Measurements from ENCODE around the gene RNF123.
"Not testable (repeated sequence)": the region's sequence is repeated elsewhere in the genome, so short reads cannot be mapped to it uniquely, and the experiment has no call there.

Gene RNF123

DNA sequence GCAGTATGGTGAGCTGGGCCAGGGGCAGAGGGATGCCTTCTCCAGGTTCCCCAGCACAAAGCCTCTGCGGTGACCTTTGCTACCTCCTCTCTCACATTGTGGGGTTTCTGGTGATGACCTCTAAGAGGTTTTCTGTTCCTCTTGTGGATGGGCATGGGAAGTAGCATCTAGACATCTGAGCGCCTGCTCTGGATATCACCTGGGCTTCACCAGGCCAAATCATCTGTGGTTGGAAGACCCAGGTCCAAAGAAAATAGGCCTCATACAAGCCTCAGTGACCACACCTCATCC, 8.2 kb upstream of the RNF123 start:
- DNase-seq (ENCODE audit: low read depth in 2 of 2) = no peak

DNA sequence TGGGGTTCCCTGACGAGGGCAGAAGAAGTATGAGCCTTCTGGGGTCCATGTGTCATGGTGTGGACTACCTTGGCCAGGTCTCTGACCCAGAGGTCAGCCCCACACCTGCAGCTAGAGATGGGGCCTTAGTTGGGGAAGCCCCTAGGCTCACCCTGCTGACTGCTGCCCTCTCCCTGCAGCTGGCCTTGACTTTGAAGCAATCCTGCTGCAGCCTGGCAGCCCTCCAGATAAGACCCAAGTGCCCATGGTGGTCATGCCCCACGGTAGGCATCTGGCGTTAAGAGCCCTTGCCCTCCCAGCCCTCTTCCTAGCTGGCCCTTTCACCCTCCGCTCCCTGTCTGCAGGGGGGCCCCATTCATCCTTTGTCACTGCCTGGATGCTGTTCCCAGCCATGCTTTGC, 7.8 kb upstream of the RNF123 start:
- no peak for DNase-seq (ENCODE audit: low read depth in 2 of 2)

DNA sequence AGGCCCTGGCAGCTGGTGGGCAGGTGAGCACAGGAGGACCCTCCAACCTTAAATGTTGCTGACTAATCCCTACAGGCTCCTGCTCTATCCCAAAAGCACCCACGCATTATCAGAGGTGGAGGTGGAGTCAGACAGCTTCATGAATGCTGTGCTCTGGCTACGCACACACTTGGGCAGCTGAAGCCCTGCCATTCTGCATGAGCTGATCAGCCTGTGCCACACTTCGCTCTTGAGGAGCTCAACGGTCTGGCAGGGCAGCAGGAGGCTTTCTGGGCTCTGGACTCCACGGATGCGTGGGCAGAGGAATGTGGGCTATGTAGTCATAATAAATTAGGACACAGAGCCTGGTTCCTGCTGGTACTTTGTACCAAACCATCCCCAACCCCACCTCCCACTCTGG, 6.2 kb upstream of the RNF123 start:
- DNase-seq (ENCODE audit: low read depth in 2 of 2) = no peak

GRCh38 chr3:49684453-49684852, 4.9 kb upstream of the RNF123 start:
- DNase-seq (ENCODE audit: low read depth in 2 of 2) = not testable (repeated sequence)

GRCh38 chr3:49685103-49685502, 4.3 kb upstream of the RNF123 start:
- DNase-seq (ENCODE audit: low read depth in 2 of 2) = not testable (repeated sequence)

- DNase-seq (ENCODE audit: low read depth in 2 of 2) = not testable (repeated sequence)
These were observed 3.5 kb upstream of the RNF123 start for GRCh38 chr3:49685846-49686245.

DNA sequence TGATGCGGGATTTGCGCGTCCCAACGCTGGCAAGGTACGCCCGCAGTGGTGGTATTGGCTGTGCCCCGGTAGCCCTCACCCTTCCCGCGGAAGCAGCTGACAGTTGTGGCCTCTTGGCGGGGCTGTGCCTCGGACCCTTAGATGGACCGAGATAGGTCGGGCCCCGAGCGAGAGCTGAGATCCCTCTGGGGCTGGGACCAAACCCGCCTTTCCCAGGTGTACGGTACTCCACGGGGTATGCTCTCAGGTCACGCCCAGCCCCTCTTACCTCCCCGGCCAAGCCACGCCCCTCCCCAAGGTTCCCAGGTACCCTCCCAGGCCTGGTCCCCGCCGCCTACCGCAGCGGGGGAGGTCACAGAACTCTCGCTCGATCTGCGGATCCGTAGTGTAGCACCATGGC, 3.0 kb upstream of the RNF123 start:
- DNase-seq (ENCODE audit: low read depth in 2 of 2) = not testable (repeated sequence)

- DNase-seq (ENCODE audit: low read depth in 2 of 2) = not testable (repeated sequence)
These were observed 2.5 kb upstream of the RNF123 start for GRCh38 chr3:49686769-49687423.

DNA sequence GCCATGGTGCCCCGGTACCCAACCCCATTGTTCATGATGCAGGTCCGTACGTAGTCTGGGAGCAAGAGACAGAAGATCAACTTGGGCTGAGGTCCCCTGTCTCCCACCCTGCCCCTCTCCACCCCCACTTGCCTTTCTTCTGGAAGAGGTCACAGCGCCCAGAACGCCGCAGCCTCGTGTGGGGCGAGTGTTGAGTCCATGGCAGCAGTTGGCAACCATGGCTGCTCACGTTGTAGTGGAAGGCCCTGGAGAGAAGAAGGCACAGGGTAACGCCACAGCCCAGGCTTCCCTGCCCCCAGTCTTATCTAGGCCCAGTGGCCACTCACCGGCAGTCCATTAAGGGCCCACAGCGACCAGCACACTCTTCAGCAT, 1.9 kb upstream of the RNF123 start:
- DNase-seq (ENCODE audit: low read depth in 2 of 2) = not testable (repeated sequence)

DNA sequence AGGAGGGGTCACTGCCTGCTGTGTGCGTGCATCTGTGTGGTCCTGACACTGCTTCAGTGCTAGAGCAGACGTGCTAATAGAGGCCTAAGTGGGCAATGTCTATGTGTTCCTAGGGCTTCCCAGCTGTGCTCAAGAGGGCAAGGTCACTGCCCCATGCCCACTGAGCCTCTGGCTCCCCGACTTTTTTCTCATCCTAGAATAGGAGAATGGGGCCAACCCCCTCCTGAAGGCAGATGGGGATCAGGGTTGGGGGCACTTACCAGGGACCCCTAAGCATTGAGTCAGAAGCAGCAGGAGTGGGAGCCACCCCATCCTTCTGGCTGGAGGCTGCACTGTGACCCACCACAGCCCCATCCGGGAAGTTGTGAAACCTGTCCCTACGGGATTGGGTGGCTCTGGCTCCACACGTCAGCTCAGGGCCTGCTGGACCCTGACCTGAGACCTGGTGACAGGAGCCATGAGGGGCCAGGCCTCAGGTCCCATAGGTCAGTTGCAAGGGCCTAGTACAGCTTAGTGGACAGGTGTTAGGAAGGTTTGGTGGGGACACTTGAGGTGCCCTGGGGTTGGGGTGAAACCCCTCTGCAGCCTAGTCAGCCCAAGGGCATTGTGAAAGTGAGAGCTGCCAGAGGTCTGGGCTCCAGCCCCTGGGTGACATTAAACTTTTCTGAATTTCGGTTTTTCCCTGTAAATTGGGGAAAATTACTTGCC, 865 bp upstream of the RNF123 start:
- not testable (repeated sequence) for DNase-seq (ENCODE audit: low read depth in 2 of 2)

- DNase-seq (ENCODE audit: low read depth in 2 of 2) = not testable (repeated sequence)
These were observed 709 bp downstream of the RNF123 start for GRCh38 chr3:49689908-49690624.

GRCh38 chr3:49690856-49691255, 1.5 kb downstream of the RNF123 start:
- not testable (repeated sequence) for DNase-seq (ENCODE audit: low read depth in 2 of 2)

DNA sequence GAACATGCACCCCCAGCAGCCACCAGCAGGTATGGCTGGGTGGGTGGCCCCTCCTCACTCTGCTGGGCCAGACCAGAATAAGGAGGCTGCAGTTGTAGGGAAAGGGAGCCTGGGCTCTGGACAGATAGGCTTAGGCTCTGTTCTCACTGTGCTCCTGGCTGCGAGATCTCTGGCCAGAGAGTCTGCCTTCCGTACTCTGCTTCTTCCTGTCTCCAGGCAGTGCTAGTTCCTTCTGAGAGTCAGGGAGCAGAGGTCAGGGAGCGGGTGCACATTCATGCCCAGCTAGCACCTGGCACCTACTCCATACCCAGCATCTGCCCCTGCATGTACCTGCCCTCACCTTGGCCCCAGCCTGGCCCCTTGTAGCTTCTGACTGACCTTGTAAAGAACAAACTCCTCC, 2.1 kb downstream of the RNF123 start:
- not testable (repeated sequence) for DNase-seq (ENCODE audit: low read depth in 2 of 2)

DNA sequence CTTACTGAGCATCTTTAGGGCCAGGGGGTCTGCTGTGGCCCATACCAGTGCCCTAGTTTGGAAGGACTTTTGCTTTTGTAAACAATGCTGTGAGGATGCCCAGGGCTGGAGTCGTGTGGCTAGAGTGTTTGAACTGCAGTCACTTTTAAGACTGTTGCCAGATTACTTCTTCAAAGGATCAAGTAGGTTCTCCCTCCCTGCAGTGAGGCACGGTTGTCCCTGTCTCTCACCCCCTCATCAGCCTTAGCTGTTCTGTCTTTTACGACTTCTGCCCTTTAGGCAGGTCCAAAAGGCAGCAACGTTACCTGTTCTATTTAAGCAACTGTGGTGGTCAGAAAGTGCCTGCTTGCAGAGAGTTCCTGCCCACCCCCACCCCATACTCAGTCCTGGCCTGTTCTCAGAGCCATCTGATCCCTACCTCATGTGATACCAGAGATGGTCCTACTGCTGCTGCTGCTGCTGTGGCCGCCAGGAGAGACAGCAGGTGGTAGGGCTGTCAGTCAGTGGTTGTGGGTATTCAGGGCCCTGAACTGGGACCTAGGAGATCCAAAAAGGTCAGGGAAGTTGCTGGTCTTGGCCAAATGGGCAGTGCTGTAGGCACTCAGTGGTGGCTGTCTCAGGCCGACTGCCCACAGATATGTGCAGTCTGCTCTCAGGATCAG, 5.2 kb downstream of the RNF123 start:
- not testable (repeated sequence) for DNase-seq (ENCODE audit: low read depth in 2 of 2)

DNA sequence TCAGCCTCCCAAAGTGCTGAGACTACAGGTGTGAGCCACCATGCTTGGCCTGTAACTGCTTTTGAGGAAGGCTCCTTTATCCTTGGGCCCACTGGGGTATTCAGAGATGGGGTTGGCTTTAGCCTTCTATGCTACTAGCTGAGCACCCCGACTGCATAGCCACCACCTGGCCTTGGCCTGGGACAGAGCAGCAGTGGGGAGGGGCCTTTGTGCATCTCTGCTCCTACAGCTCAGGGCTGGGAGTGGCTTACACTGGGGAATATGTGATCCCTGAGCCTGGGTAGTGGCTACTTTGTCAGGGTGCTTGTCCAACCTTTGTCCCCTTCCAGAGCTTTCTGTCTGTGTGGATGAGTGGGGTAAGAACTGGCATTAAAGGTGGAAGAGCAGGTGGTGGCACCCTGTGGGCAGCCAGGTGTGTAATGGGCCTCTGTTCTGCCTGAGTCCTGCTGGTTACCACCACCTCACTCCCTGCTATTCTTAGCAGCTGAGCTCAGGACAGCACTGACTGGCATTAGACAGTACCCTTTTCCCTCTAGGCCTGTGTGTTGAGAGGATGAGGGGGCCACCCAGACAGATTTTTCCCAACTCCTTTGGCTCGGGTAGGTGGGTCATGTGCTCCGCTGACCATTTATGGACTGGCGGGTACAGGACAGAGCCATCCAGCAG, 6.1 kb downstream of the RNF123 start:
- not testable (repeated sequence) for DNase-seq (ENCODE audit: low read depth in 2 of 2)

GRCh38 chr3:49699281-49699979, 10.1 kb downstream of the RNF123 start:
- DNase-seq (ENCODE audit: low read depth in 2 of 2) = no peak

- DNase-seq (ENCODE audit: low read depth in 2 of 2) = no peak
These were observed 10.7 kb downstream of the RNF123 start for GRCh38 chr3:49700014-49700413.

DNA sequence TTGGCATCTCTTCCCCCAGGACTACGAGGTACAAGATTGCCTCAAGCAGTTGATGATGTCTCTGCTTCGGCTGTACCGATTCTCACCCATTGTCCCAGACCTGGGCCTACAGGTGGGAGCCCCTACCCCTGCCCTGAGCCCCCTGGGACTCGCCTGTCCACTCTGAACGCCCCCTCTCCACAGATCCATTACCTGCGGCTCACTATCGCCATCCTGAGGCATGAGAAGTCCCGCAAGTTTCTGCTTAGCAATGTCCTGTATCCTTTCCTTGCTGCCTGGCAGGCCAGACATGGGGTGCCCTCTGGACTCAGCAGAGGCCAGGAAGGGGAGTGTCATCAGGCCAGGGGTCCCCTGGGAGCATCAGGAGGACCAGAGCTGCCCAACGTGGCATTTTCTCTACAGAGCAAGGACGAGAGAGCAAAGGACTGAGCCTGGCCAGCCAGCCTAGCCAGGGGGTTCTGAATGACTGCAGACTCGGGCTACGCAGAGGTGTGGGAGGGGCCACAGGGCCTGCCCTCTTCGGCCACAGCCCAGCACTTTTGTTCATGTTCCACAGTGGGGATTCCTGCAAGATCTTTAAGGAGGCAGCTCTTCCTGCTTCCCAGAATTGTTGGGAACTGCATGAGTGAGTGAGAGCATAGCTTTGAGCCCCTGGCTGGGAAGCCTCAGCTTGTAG, 11.2 kb downstream of the RNF123 start:
- no peak for DNase-seq (ENCODE audit: low read depth in 2 of 2)

- DNase-seq (ENCODE audit: low read depth in 2 of 2) = no peak
These were observed 12.2 kb downstream of the RNF123 start for GRCh38 chr3:49701388-49702077.

DNA sequence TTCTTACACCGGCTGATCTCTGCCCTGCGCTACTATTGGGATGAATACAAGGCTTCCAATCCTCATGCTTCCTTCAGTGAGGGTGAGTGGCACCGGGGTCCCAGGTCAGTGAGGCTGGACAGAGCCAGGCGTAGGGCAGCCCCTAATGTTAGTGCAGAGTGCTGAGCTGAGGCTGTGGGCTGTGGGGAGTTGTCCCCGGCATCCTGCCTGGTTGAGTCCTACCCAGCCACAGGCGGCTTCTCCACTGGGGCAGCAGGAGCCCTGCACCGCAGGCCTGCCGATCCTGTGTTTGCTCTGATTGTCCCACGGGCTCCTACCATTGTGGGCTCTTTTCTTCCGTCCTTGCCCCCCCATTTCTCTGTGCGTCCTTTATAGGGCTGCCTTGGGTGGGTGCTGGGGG, 13.3 kb downstream of the RNF123 start:
- no peak for DNase-seq (ENCODE audit: low read depth in 2 of 2)
